ENCODE data around the gene CD22.

CD22 gene

DNA sequence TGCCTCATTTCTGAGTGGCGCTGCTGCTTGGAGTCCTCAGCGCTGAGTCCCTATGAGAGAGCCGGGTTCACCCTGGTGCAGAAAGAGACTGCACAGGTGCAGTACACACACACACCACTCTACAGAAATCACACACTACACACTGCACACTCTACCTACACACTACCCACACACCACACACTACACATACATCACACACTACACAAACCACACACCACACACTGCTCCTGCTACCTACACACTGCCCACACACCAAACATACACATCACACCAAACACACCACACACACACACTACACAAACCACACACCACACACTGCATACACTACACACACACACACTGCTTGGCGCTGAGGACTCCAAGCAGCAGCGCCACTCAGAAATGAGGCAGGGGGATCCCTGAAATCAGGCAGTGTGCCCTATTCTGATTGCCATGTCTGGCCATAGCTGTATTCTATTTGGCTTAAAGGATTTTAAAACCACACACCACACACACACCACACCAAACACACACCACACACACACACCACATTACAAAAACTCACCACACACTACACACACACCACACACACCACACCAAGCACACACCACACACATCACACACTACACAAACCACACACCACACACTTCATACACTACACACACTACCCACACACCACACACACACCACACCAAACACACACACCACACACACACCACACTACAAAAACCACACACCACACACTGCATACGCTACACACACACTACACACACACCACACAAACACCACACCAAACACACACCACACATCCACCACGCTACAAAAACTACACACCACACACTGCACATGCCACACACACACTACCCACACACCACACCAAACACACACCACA lies 32.1 kb upstream of the CD22 start:
- DNase-seq, result no peak
- no peak for ATAC-seq

DNA sequence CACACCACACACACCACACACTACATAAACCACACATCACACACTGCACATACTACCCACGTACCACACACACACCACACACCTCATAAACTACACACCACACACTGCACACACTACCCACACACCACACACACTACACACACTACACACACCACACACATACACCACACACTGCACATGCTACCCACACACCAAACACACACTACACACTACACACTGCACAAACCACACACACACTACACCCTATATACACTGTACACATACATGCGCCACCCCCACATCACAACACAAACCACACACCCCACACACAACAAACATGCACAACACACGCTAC lies 31.5 kb upstream of the CD22 start:
- no peak for ATAC-seq
- no peak for DNase-seq

GRCh38 chr19:35297922-35298321 lies 31.1 kb upstream of the CD22 start:
- no peak for ATAC-seq
- DNase-seq, result no peak

- DNase-seq (no peak), ATAC-seq (no peak)
Measured at GRCh38 chr19:35298561-35298972, 30.4 kb upstream of the CD22 start.

- no peak for ATAC-seq
- DNase-seq, result peak; percentile 29
Measured at GRCh38 chr19:35299523-35300338, 29.3 kb upstream of the CD22 start.

- no peak for DNase-seq
- ATAC-seq, result no peak
Measured at GRCh38 chr19:35300339-35300649, 28.7 kb upstream of the CD22 start.

DNA sequence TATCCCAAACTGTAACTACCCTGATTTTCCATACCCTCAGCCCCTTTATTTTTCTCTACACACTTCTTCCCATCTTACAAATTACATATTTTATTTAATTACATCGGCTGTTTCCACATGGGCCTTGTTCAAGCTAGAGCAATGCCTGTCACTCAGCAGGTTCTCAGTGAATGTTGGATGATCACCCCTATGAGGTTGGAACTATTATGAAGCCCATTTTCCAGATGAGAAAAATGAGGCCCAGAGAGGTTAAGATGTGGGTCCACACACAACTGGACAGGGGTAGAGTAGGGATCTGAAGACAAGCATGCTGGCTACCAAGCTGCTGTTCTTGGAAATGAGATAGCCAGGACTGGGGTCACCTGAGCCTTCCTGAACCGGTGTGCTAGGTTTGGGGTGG lies 27.0 kb upstream of the CD22 start:
- ATAC-seq (no peak), DNase-seq (no peak)

GRCh38 chr19:35302446-35302845 lies 26.5 kb upstream of the CD22 start:
- no peak for ATAC-seq
- DNase-seq, result no peak

GRCh38 chr19:35303357-35303915 lies 25.6 kb upstream of the CD22 start:
- no peak for DNase-seq

DNA sequence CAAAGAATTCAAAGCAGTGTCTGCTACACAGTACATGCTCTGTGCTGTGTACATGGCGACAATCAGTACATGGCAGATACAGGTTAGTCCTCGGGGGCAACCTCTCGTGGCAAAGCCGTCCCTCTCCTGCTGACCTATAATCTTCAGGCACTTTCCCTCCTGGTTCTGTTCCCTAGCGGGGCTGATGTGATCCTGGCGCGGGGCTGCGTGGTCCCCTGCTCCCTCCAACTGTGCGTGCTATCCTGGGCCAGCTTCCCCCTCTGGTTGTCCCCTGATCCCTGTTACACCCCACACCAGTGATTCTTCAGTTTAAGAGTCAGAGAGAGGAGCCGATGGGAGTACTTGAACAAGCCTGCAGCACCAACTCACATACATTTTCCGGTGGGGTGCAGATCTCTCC lies 25.0 kb upstream of the CD22 start:
- DNase-seq (no peak), ATAC-seq (no peak)

More at GRCh38 chr19:35303357-35303915, 25.6 kb upstream of the CD22 start:
- no peak for ATAC-seq

DNA sequence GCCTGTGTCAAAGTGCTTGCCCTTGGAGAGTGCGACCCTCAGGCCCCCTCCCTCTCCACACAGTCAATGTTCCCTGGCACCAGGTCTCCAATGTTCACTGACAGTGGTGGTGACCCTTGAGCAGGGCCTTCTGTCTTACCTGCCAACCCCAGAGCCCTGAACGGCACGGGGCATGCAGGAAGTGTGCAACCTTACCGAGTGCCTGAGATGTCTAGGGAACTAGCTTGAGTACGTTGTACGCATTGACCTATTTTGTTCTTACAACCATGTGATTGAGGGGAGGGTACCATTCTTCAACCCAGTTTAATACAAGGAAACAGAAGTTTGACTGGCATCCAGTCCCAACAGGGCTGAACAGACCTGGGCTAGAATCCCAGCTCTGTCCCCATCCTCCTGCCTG lies 23.8 kb upstream of the CD22 start:
- no peak for DNase-seq
- ATAC-seq, result no peak

- ATAC-seq (no peak), DNase-seq (no peak)
Measured at GRCh38 chr19:35306473-35307246, 22.3 kb upstream of the CD22 start.

GRCh38 chr19:35307931-35308330 lies 21.1 kb upstream of the CD22 start:
- no peak for DNase-seq

GRCh38 chr19:35308910-35309309 lies 20.1 kb upstream of the CD22 start:
- ATAC-seq, result no peak
- no peak for DNase-seq

More at GRCh38 chr19:35307931-35308330, 21.1 kb upstream of the CD22 start:
- no peak for ATAC-seq

DNA sequence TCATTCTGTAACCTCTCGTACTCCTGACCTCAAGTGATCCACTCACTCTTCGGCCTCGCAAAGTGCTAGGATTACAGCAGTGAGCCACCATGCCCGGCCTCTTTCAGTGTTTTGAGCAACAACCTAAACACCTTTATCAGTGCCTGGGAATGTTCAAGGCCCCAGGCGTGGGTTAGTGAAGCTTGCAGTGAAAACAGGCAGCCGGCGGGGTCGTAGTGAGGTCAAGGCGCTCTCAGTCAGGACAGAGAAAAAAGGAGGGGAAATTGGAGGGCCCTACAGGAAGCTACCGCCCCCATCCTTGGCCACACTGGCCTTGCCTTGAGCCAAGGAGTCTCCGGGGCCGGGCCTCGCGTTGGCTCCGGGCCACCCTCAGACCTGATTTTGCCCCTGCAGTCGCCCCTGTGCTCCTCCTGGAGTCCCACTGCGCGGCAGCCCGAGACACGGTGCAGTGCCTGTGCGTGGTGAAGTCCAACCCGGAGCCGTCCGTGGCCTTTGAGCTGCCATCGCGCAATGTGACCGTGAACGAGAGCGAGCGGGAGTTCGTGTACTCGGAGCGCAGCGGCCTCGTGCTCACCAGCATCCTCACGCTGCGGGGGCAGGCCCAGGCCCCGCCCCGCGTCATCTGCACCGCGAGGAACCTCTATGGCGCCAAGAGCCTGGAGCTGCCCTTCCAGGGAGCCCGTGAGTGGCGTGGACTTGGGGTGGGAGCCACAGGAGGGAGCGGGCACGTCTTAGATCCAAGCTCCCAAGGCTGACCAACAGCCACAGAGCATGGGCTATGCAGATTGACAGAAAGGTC lies 19.3 kb upstream of the CD22 start:
- no peak for ATAC-seq
- DNase-seq, result no peak

DNA sequence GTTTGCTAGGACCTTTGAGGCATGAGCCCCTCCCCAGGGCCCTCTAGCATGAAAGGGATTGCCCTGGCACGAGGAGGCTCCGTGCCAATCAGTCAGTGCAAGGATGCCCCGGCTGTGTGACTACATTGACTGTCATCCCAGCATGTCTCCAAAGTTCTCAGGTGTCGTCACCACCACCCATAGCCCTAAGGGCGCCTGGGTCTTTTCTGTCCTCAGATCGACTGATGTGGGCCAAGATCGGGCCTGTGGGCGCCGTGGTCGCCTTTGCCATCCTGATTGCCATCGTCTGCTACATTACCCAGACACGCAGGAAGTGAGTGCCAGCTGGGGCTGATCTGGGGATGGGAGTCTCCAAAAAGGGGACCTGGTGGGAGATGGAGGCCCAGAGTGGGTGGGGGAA lies 18.7 kb upstream of the CD22 start:
- ATAC-seq (no peak), DNase-seq (no peak)

GRCh38 chr19:35310811-35311465 lies 18.0 kb upstream of the CD22 start:
- ATAC-seq, result no peak
- no peak for DNase-seq

GRCh38 chr19:35311901-35312665 lies 16.9 kb upstream of the CD22 start:
- ATAC-seq, result no peak
- DNase-seq, result no peak

GRCh38 chr19:35313587-35313986 lies 15.4 kb upstream of the CD22 start:
- no peak for DNase-seq
- no peak for ATAC-seq

DNA sequence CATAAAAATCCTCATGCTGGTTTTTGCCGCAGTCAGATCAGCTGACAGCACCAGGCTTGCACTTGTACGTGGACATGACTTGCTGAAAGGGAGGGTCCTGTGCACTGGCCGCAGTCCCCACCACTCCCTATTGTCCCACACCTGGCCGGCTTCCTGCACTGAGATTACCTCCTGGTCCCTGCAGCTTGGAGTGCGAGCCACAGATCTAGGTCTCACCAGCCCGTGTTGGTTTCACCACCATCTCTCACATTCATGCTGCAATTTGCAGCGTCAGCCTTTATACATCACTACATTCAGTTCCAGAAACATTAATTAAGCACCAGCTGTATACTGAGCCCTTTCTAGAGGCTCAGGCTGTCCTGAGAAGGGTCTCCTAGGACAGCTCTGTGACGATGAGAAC lies 15.0 kb upstream of the CD22 start:
- ATAC-seq (no peak), DNase-seq (no peak)

All from stimulated activated naive CD8-positive, alpha-beta T cell treated with anti-CD3 and anti-CD28 coated beads, Interleukin-15, Interleukin-2, amounts not matched to agents 100 U/mL and 50 U/mL, for 24 hours (primary cell).